NCI-H128 (cell line): ENCODE data around the gene RNLS.

Source experiments
- DNase-seq: peaks from one replicate; lab custom pipeline; 2025; ENCODE audit not compliant: unreplicated experiment; lab: John Stamatoyannopoulos, UW

Gene RNLS

DNA sequence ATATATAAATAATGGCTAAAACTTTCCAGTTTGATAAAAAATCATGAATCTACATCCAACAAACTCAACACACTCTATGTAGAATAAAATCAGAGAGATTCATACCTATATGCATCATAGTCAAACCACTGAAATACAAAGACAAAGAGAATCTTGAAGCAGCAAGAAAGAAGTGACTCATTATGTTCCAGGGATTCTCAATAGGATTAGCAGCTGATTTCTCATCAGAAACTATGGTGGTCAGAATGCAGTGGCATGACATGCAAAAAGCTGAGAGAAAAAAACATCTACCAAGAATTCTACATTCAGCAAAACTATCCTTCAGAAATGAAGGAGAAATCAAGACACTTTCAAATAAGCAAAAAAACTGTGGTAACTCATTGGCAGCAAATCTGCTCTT, 187.4 kb downstream of the RNLS start:
- DNase-seq: no peak

DNA sequence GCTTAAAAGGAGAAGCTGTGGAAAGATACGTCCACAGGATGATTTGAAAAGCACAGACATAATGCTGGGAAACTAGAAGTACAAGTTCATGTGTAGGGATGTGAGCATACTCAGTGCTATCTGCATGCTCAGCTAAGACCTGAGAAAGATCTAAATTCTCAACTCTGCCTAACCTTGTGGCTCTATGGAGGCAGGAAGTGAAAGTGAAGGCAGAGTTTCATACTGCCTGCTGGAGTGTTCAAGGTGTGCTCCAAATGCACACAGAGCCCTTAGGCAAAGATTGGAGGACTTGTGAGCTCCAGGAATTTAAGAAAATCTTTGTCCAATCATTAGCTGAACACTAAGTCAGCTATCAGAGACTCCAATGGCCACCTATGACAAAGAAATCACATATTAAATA, 190.9 kb downstream of the RNLS start:
- no peak for DNase-seq

DNA sequence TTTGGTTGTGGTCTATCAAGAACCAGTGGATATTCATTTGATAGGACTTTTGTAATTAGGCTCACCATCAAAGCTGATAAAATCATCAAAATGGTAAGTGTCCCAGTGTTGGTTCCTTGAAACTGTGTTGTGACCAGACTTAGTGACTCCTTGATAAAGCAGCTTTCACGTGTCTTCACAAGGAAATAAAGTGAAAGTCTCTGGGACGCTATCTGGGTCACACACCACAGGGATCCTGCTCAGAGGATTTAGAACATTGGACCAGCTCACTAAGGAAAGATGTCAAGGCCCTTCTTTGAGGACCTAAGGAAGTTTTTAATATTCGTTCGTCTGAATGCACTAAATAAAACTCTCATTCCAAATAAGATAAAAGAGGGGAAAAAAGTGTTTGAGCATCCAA, 193.1 kb downstream of the RNLS start:
- DNase-seq: no peak

- DNase-seq: no peak
Measured at GRCh38 chr10:88389456-88389855, 193.7 kb downstream of the RNLS start.

- DNase-seq: no peak
Measured at GRCh38 chr10:88388324-88388723, 194.8 kb downstream of the RNLS start.

DNA sequence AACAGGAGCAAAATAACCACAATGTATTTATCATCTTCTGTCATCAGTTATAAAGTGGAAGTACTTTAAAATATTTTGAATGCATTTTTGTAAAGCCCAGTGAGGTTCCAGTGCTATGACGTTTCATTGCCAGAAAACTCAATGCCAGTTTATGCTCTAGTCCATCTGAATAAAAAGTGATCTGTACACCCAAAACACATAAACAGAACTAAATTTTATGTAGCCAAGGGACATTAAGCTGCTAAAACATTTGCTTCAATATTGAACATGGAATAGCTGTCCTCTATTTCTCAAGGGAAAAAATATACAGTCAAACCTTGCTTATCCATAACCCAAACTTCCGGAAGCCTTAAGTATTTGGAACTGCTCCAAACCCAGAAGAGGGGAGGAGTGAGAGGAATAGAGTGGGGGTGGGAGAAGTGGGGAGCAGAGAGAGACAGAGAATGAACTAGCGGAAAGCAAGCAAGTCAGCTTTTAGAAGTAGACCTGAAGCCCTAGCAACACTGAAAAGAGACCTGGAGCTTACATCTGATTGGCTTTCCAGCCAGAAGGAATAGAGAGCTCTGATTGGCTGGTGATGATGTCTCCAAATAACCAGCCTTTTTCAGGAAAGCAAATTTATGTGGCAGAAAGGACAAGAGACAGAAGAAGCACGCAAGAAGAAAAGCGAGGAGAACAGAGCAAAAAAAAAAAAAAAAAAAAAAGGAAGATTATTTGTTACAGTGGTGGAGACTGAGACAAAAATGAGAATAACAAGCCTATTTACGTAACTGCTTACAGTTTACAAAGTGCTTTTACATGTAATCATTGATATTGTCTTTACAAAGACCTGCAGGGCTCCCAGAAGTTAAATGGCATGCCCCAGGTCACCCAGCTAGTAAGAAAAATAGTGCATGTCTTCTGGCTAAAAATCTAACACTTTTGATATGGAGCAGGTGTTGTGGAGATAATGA, 196.0 kb downstream of the RNLS start:
- DNase-seq: no peak

DNA sequence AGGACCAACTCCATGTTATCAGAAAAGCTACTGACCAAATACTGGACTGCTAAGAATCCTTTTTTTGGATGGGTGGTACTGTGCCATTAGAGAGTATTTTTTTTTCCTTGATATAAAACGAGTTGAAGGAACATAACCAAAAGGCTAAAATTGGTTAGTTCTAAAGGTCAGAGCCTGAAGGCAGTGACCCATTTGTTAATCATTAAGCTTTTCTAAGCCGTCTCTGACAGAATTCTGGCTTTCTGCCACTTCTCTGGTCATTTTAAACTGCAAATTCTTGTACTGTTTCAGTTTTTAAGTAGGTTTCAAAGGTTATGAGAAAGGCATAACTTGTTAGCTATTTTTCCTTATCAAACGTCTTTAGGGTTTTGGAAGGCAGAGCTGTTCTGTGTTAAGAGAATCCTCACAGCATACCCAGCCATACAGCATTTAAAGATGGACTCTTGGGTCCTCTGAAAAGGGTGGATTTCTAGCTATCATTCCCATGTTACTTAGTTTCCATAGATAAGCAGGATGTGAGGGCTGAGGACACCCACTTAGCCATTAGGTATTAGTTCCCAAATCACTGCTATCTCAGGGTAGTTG, 196.8 kb downstream of the RNLS start:
- no peak for DNase-seq

GRCh38 chr10:88385601-88386203, 197.4 kb downstream of the RNLS start:
- no peak for DNase-seq

GRCh38 chr10:88383276-88383675, 199.8 kb downstream of the RNLS start:
- no peak for DNase-seq

- DNase-seq: no peak
Measured at GRCh38 chr10:88382699-88383098, 200.4 kb downstream of the RNLS start.

- DNase-seq: no peak
Measured at GRCh38 chr10:88379575-88379974, 203.5 kb downstream of the RNLS start.

- DNase-seq: no peak
Measured at GRCh38 chr10:88377510-88377909, 205.6 kb downstream of the RNLS start.

GRCh38 chr10:88374392-88375175, 208.5 kb downstream of the RNLS start:
- no peak for DNase-seq

DNA sequence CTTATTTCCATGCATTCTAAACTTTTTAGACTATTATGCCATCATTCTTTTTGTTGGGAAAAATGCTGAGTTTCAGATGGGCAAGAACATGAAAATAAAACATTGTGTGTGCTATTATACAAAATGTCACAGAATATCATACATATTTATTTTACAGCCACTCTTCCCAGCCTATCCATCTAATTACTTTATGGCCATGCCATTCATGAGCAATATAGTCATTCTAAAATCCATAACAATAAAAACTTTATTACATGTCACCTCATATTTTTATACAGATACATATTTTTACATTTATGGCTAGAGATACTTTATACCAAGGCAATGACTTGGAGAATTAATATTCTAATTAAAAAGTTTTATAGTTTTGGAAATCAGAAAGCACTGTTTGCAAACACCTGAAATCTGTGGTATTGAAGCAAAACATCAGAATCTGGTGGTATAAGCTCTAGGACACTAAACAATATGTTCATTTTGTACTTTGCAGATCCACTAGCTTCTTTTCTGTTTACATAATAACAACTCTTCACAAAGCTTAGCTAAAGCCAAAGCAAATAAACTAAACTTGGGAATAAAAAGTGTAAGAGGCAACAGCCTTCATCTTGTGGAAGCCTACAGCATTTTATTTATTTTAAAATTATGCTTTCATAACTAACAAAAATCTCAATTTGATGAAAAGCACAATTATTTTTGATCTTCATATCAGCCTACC, 210.1 kb downstream of the RNLS start:
- DNase-seq: no peak

- no peak for DNase-seq
Measured at GRCh38 chr10:88372051-88372715, 210.9 kb downstream of the RNLS start.

DNA sequence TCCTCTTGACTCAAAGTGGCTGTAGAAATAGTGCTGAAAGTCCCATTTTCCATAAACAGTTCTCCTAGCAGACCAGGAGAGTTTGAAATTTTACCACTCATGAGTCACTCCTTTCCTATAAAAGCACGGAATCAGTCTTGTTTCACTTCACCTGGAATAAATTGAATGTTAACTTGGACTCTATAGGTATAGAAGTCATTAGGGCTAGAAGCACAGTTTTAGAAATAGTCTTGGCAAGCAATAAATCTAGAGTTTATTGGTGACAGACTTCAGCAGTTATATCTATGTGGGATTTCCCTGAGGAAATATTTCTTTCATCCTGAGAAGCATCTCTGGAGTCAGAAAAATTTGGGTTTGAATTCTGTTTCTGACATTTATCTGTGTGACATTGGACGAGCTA, 212.4 kb downstream of the RNLS start:
- no peak for DNase-seq

- DNase-seq: no peak
Measured at GRCh38 chr10:88366772-88367171, 216.3 kb downstream of the RNLS start.

DNA sequence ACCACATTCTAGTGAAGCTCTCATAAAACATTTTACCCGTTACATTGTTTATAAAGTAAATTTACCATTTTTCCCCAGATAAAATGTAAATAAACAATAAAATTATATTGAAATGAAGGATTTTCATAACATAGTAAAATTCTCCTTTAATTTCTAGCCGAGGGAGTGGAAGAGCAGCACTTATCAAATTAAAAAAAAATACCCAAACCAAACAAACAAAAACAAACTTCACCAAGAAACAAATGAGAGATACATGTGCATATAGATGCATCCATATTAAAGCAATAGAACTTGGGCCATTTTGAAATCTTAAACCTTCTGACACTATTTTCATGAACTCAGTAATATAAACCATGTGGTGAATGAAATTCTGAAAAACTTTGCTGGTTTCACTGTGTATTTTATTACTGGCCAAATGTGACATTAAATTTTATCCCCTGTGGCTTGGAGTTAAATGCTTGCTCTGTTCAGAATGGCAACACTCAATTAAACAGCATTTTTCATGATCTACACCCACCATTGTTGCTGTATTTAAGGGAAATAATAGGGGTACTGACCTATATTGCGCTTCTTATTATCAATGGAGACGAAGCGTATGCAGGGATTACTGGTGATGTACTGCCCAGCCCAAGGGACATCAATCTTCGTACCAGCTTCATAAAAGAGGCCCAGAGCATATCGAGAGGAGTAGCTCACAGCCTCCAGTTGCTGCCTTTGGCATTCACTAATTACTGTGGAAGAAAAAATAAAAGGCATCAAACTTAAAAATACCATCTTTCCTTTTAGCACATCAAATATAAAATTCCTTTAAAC, 220.9 kb downstream of the RNLS start:
- no peak for DNase-seq

- DNase-seq: no peak
Measured at GRCh38 chr10:88361494-88361893, 221.6 kb downstream of the RNLS start.
